Retinal pigment epithelial cell (primary cell): ENCODE measurements around the gene AJAP1.

ENCODE experiments used
- DNase-seq: peaks from one replicate; pipeline ENCODE4 v3.0.0-alpha.2; 2010; ENCODE audit warnings: low read depth
- H3K4me3 ChIP-seq: 2 replicates; pipeline ENCODE4 v1.5.1; 2011; ENCODE audit warnings: mild to moderate bottlenecking, low read length, control low read depth, moderate library complexity
- TF ChIP-seq, protein P1 (sequence below): conservative IDR thresholded peaks from 2 replicates; pipeline ENCODE4 v1.5.1; 2011; ENCODE audit warnings: low read depth, low read length, control low read depth, inconsistent platforms

AJAP1 gene

DNA sequence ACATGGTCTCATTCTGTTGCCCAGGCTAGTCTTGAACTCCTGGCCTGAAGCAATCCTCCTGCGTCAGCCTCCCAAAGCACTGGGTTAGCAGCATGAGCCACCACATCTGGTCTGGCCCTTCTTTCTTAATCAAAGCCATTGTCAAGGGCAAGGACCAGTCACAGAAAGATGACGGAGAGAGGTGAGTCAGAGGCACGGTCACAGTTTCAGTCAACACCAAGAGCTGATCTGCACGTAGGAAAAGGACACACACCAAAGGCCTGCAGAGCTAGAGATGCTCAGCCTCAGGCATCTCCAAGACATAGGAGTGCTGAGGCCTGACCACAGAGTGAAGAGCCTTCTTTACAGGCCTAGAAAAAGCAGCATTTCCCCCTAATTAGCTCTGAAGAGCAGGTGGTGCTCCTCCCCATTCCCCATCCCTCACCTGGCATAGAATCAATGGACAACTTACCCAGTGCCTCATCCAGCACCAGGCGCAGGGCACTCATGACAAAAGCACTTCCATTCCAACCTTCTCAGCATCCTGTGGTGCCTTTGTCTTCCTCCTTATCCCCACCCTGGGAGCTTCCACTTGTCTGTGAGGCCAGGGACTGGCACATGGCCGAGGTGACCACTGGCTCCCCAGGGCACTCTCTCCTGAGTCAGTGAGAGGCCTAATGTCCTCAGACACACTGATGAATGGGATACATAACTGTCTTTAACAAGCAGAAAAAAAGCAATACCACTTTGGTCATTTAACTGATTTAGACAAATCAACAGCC lies 139.8 kb downstream of the AJAP1 start:
- DNase-seq = no peak
- H3K4me3 ChIP-seq = no peak overlapping the region
- TF ChIP-seq, protein P1, sequence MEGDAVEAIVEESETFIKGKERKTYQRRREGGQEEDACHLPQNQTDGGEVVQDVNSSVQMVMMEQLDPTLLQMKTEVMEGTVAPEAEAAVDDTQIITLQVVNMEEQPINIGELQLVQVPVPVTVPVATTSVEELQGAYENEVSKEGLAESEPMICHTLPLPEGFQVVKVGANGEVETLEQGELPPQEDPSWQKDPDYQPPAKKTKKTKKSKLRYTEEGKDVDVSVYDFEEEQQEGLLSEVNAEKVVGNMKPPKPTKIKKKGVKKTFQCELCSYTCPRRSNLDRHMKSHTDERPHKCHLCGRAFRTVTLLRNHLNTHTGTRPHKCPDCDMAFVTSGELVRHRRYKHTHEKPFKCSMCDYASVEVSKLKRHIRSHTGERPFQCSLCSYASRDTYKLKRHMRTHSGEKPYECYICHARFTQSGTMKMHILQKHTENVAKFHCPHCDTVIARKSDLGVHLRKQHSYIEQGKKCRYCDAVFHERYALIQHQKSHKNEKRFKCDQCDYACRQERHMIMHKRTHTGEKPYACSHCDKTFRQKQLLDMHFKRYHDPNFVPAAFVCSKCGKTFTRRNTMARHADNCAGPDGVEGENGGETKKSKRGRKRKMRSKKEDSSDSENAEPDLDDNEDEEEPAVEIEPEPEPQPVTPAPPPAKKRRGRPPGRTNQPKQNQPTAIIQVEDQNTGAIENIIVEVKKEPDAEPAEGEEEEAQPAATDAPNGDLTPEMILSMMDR = no peak

DNA sequence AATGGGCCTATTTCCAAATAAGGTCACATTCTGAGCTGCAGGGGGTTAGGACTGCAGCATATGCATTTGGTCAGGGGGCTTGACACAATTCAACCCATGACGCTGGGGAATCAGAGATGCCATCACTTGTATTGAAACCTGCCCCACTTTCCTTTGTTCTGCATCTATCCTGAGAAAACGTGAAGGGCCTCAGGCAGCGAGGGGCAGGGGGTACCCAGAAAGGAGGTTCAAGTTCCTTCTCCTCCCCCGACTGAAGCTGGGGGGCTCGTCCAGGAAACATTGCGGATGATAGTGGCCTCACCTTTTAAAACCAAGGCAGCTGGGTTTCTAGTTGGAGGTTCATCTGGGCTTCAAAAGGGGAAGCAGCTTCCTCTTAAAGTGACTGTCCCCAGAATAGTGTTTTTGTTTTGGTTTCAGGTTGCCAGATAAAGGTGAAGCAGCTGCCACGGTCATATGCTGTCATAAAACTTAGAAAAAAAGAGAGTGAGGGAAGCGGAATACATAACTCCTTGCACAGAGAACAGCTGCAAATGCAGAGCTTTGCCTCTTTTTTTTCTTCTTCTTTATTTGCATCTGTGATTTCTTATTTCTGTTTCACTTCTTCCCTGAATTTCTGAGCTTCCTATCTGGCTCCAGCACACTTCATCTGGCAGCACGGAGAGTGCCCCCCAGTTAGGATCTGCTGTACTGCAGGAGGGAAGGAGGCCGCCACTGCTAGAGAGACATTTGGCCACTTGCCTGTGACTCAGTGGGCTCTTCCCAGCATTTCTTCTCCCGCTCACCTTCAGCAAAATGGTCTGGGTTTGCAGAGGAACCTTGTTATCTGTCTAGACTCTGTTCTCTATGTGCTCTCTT lies 142.0 kb downstream of the AJAP1 start:
- no peak overlapping the region for H3K4me3 ChIP-seq
- TF ChIP-seq, protein P1 = no peak
- DNase-seq = no peak

DNA sequence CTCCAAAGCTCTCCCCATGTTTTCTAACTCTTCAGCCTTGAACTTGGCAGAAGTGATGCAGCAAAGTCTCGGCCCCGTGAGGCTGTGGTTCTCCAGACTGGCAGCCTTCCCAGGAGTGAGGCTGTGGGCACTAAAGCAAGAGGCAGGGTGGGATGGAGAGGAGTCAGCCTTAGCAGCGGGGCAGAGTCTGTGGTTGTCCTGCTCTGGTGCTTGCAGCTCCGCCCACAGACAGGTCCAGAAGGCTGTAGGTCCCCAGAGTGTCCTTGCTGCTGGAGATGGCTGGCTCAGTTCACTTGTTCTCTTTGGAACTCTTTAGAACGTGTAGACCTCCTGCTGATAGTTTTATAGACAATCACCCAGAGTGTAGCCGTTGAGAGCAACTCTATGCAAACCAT lies 142.6 kb downstream of the AJAP1 start:
- no peak for DNase-seq
- TF ChIP-seq, protein P1 = no peak
- no peak overlapping the region for H3K4me3 ChIP-seq

DNA sequence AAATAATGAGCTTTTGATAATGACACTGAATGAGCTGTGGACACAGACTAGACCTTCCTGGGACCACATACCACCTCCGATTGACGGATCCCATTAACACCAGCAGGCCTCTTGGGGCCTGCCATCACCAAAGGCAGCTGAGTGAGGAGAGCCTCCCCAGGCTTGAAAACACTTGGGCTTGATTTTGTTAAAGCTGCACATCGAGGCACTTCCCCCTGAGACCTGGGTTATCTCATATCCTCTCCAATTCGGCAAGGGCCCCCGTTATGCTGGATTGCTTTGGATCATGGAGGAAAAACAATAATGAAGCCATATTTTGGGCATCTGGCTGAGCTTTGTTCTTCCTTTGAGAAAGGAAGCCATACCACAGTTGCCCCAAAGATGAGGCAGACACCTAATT lies 143.0 kb downstream of the AJAP1 start:
- TF ChIP-seq, protein P1 = no peak
- no peak for DNase-seq
- H3K4me3 ChIP-seq = no peak overlapping the region

DNA sequence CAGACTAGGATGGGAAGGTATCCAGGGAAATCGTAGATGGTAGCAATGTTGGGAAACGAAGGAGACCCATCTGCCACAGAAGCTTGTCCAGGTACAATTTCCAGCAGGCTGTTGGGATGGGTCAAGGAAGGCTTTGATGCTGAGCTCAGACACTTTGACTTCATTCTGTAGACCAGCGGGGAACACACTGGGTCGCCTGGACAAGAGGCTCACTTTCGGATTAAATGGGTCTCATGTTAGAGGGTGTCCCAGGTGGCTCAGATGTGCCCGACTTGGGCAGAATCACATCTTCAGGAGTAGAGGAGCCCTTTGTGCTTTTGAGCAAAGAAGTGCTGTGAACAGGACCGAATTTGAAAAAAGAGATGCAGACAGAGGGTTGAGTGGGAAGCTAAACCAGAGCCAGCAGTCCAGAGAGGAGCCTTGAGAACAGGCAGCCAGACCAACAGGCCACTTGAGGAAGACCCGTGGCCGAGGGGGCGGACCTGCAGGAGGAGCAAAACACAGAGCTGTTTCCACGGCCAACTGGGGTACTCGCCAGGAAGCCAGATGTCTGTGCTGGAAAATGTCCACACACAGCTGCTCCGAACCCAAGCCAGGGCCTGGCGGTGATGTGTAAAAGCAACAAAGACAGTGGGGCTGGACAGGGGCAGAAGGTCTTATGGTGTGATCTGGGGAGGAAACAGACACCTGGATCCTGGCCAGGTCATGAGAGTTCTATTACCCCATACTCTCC lies 146.9 kb downstream of the AJAP1 start:
- TF ChIP-seq, protein P1 = no peak
- DNase-seq = no peak
- H3K4me3 ChIP-seq = no peak overlapping the region

DNA sequence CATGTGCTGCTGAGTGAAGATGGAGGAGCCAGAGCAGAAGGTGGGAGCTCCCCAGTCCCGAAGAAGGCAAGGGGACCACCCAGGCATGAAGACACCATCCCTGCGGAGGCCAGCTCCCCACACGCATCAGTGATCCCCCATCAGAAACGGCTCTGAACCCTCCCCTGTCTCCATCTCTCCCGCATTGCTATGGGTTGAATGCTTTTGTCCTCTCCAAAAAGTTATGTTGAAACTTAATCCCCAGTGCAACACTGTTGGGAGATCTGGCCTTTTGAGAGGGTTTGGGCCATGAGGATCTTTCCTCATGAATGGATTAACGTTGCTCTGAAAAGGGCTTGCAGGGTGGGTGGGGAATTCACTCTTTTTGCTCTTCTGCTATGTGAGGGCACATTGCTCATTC lies 147.6 kb downstream of the AJAP1 start:
- TF ChIP-seq, protein P1 = no peak
- H3K4me3 ChIP-seq = no peak overlapping the region
- no peak for DNase-seq
